GM18907 (cell line): ENCODE measurements around the gene MAP3K2.

Experiments used
- ATAC-seq: cut with Tn5 transposase; IDR thresholded peaks from one replicate; pipeline ENCODE4 v1.9.1; 2021; ENCODE audit warnings: mild to moderate bottlenecking, moderate library complexity; ENCODE audit not compliant: unreplicated experiment

Gene MAP3K2

GRCh38 chr2:127387655-127388422, at the start of gene MAP3K2:
Gene MAP3K2, minus strand, starts transcription at chr2:127387975. Its CDS starts 44,846 bp downstream, at chr2:127343129.
- peak; percentile 79 for ATAC-seq

GRCh38 chr2:127437056-127437455, 49.3 kb upstream of the MAP3K2 start:
- no peak for ATAC-seq

GRCh38 chr2:127434515-127434914, 46.7 kb upstream of the MAP3K2 start:
- no peak for ATAC-seq

- ATAC-seq = no peak
These were observed 43.7 kb upstream of the MAP3K2 start for GRCh38 chr2:127431408-127432023.

GRCh38 chr2:127429844-127430425, 42.2 kb upstream of the MAP3K2 start:
- no peak for ATAC-seq

- ATAC-seq = no peak
These were observed 41.5 kb upstream of the MAP3K2 start for GRCh38 chr2:127429291-127429690.

- no peak for ATAC-seq
These were observed 41.0 kb upstream of the MAP3K2 start for GRCh38 chr2:127428815-127429109.

- ATAC-seq = no peak
These were observed 40.5 kb upstream of the MAP3K2 start for GRCh38 chr2:127428057-127428814.

- ATAC-seq = no peak
These were observed 39.7 kb upstream of the MAP3K2 start for GRCh38 chr2:127427376-127428056.

GRCh38 chr2:127426501-127427354, 39.0 kb upstream of the MAP3K2 start:
- ATAC-seq = no peak

GRCh38 chr2:127425540-127426490, 38.0 kb upstream of the MAP3K2 start:
- ATAC-seq = no peak

- no peak for ATAC-seq
These were observed 37.1 kb upstream of the MAP3K2 start for GRCh38 chr2:127424598-127425520.

- ATAC-seq = no peak
These were observed 36.1 kb upstream of the MAP3K2 start for GRCh38 chr2:127423880-127424279.

GRCh38 chr2:127423478-127423843, 35.7 kb upstream of the MAP3K2 start:
- ATAC-seq = no peak

GRCh38 chr2:127422559-127423477, 35.0 kb upstream of the MAP3K2 start:
- no peak for ATAC-seq

- ATAC-seq = no peak
These were observed 34.2 kb upstream of the MAP3K2 start for GRCh38 chr2:127421871-127422558.
